ENCODE measurements around the gene GDPD5.

DNA sequence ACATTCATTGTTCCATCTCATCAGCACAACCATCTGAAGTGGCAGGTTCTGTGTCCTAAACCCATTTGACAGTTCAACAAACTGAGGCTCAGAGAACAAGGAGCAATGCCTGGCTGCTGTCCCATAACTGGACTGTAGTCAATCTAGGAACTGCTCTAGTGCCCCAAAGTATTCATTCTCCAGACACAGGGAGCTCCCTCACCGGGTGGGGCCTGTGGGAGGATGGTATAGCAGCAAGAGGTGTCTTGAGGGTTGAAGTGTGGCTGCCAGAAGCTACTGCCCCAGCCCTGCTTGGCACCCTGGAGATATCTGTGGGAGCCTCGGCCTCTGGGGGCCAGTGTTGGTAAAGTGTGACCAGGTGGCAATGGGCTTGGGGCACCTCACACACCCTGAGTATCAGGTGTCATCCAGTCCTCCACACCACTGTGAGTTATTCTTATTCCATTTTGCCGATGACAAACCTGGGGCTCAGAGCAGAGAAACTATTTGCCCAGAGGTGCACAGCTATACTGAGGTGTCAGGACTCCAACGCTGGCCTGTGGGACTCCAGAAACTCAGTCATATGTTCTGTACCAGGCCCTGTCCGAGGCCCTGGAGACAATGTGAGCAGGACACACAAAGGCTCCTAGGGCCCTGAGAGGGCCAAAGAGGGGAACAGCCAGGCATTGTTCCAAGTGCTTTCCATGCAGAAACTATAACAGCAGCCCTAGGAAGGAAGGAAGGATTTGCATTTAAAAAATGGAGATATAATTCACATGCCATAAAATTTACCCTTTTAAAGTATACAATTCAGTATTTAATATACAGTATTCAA lies 46.8 kb downstream of the GDPD5 start:
- TF ChIP-seq, protein P1, sequence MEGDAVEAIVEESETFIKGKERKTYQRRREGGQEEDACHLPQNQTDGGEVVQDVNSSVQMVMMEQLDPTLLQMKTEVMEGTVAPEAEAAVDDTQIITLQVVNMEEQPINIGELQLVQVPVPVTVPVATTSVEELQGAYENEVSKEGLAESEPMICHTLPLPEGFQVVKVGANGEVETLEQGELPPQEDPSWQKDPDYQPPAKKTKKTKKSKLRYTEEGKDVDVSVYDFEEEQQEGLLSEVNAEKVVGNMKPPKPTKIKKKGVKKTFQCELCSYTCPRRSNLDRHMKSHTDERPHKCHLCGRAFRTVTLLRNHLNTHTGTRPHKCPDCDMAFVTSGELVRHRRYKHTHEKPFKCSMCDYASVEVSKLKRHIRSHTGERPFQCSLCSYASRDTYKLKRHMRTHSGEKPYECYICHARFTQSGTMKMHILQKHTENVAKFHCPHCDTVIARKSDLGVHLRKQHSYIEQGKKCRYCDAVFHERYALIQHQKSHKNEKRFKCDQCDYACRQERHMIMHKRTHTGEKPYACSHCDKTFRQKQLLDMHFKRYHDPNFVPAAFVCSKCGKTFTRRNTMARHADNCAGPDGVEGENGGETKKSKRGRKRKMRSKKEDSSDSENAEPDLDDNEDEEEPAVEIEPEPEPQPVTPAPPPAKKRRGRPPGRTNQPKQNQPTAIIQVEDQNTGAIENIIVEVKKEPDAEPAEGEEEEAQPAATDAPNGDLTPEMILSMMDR (conservative IDR thresholded peaks at IDR 0.05) = no peak
- TF ChIP-seq ZFX (IDR thresholded peaks at IDR 0.05) = no peak

Data from C4-2B (cell line).